Mucosa of gallbladder (tissue), 1 donor: ENCODE results near the gene C16orf87. TPM values are rescaled to one million over a fixed set of nuclear protein-coding genes. Genes with fewer than 3 reads are reported as not detected.

Experiments used
- DNase-seq: peaks from one replicate; pipeline ENCODE4 v3.0.0-alpha.2; 2020; ENCODE audit warnings: low spot score
- total RNA-seq: library from RNA; stranded (reverse); gene quantifications from one replicate; pipeline ENCODE4 v1.2.1, GENCODE V29; 2021
- donor health status: DM: no; HTN: no; CAD: no.

C16orf87 gene
- total RNA-seq, 1 donor from 2014 or later = 8.3 TPM

DNA sequence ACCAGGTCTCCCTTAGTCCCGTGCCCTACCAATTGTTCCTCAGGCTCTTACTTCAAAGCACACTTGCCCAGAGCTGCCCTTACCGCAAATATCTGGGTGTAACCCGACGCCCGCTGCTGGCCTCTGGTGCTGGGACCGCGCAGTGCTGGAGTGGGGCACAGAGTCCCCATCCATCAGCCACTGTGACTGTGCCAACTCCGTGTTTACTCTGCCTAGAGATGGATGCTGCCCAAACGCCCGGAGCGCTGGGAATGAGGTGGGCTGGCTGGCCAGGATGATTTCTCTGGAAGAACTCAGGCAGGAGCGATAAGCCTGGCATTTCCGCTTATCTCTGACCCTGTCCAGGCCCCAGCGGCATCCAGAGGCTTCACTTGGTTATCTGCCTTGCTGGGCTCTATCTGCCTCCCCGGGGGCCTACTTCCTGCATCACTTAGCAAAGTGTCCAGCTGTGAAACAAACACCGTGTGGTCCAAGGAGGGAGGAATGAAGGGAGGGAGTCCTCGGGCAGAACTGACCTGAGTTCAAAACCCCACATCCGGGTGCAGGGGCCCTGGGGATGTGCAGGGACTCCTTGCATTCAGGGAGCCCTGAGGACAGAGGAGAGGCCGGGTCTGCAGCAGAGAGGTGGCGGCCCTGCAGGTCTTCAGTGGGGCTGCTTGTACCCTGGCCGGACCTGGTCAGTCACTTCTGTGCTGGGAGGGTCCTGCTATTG, 73.5 kb downstream of the C16orf87 start:
- DNase-seq = no peak

DNA sequence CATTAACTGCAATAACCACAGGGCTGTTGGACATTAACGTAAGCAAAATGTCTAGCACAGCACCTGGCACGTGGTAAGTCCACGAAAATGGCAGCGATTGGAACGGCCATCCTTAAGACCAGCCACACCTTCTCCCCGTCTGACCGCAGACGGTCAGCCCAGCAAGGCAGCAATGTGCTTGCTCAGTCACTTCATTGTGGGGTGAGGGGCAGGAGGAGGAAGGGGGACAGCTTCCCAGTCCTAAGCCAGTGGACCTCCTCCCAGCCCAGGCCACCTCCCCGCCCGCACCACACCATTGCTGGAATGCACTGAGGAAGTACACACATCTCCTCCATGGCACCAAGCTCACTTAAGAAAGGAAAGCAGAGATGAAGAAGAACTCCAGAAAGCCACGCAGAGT, 74.2 kb downstream of the C16orf87 start:
- no peak for DNase-seq

DNA sequence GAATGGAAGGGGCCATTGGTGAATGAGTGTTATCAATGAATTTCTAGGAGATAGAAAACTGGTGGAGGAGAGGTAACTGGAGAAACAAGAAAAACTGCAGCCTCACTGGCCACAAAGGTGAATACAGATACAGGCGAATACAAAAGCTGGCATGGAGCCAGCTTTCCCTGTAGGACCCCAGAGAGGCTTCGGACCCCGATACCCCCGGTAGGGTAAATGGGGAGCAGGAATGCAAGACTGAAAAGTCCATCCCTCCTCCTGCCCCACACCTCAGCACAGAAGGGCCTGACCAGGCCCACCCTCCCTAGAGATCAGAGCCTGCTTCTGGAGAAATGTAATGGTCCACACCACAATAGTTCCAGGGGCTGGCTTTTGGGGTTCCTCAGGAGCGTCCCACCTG, 78.0 kb downstream of the C16orf87 start:
- DNase-seq = no peak

DNA sequence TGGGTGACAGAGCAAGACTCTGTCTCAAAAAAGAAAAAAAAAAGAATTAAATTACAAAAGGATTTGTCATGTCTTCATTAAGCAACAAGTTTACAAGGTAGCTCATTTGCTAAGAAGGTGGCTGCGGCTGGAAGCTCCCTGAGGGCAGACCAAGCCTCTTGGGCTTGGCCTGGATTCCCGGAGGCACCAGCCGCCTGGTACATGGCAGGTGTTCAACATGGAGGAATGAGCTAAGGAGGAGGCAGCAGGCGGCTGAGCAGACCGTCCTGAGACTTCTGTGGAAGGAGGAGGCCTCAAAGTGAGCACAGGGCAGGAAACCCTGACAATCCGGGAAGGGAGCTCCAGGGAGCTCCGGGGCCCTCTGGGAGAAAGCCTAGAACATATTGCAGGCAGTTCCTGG, 79.6 kb downstream of the C16orf87 start:
- no peak for DNase-seq

DNA sequence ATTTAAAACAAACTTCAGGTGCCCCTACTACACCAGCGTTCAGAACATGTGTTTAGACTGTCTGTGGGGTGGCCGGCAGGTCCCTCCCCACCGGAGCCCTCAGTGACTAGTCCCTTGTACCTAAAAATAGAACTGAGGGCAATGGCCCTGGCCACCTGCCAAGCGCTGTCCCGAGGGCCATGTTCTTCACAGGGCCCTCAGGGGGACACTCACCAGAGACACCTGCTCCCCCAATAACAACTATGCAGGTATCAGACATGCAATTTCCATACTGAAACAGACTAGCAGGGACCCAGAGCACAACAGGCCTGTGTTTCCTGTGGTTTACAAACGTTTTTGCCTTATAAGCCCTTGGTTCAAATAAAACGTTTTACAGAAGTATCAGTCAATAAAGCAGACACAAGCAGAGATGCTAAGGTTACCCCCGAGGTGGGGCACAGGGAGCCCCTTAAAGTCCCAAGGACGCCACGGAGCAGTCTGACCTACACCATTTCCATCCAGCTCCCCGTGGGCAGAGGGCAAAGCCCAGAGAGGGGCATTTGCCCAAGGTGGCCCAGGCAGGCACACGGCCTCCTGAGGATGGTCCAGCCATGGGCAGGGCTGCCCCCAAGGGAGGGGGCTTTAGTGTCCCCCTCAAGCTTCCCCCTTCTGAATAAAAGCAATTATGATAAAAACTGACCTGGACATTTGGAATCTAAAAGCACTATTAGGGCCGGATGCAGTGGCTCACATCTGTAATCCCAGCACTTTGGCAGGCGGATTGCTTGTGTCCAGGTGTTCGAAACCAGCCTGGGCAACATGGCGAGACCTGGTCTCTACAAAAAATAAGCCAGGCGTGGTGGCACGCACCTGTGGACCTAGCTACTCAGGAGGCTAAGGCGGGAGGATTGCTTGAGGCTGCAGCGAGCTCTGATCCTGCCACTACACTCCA, 81.9 kb downstream of the C16orf87 start:
- DNase-seq = no peak

DNA sequence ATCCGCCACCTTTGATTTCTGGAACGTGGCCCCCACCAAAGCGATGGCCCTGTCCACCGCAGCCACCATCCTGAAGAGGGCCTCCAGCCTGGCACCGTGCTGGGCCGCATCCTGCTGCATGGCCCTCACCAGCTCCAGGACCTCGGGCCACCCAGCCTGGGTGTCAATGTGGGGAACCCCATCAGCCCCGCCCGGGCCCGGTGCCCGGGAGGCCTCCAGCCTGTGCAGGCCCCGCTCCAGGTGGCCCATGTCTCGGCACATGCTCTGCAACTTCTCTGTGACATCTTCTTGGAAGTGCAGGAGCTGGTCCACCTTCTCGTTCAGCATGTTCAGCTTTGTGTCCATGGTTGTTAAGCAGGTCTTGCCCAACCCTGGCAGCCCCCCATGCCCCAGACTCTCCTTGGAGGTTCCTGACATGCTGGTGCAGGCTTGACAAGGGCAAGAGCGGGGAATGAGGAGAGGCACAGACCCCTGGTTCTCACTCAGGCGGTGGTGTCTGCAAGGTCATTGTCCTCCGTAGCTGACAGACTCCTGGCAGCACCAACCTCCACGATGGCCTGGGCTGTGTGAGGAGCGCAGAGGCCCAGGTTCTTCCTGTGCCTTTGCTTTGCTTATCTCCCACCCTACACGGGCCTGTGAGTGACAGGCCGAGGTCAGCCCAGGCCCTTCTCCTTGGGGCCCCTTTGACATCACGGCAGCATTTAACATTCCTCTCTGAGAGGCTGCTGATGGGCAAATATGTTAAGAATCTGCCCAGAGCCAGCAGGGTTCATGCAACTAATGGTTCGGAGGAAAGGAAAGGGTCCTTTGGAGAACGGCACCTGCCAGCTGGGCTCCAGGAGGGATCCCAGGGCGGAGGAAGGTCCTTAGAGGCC, 83.0 kb downstream of the C16orf87 start, which contains the start of gene MYLK3:
MYLK3 (minus strand) TSS at position 568 of the 875 bp plus-strand sequence; CDS start at position 417, 151 bp downstream.
- no peak for DNase-seq

DNA sequence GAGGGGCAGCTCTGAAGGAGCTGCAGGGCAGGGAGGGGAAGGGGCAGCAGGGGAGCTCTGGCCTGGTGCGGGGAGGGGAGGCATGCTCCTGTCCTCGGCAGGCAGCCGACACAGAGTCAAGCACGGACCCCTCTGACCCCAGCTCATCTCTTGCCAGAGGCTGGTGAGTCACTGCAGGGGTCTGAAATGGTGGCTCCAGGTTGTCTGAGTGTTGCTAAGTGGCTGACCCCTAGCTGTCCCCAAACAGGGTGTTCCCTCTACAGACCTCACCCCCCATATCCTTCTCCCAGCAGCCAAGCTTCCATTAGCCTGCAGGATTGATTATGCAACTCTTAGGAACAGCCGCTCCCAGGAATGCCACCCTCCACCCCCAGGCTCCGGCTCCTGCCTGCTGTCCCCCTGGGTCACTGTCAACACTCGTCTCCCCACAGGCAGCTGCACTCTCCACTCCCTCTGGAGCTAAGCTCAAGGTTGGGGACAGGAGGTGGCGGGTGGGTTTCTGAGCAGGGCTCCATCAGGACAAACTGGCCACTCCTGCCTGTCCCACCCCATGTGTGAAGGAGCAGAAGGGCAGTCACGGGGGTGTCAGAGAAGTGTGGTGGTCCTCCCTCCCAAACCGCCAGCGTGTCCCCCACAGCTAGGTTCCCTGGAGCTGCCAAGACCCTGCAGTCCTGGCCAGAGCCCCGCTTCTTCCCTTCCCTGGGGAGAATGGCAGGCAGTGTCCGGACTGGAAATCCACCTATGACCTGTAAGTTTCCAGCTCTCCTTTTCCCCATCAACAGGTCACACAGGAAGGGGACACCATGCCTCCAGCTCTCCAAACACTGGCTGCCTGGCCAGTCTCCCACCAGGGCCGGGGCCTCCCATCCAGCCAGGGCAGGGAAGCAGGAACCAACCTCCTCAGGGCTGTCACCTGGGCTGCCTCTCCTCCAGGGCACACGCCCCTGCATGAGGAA, 83.9 kb downstream of the C16orf87 start:
- no peak for DNase-seq

Other genes with a start within 250 kb of the C16orf87 start
- gene SHCBP1, start 209.8 kb downstream of the C16orf87 start, total RNA-seq = 0.92 TPM
- 100 TPM for gene VPS35, start 142.0 kb downstream of the C16orf87 start, total RNA-seq
- gene ORC6, start 141.5 kb downstream of the C16orf87 start, total RNA-seq = 2.2 TPM
- 1.2 TPM for gene MYLK3, start 82.8 kb downstream of the C16orf87 start, total RNA-seq
- gene GPT2, start 53.2 kb upstream of the C16orf87 start, total RNA-seq = 44.7 TPM
- 62.8 TPM for gene DNAJA2, start 142.5 kb upstream of the C16orf87 start, total RNA-seq